ENCODE results near the gene C1orf198.
"Not testable (repeated sequence)": the region's sequence is repeated elsewhere in the genome, so short reads cannot be mapped to it uniquely, and the experiment has no call there.

The C1orf198 gene

GRCh38 chr1:230860617-230861384 is 7.5 kb downstream of the C1orf198 start:
- DNase-seq (ENCODE audit: low spot score) = no peak

GRCh38 chr1:230858918-230859729 is 9.2 kb downstream of the C1orf198 start:
- peak; percentile 93 for DNase-seq (ENCODE audit: low spot score)

- no peak for DNase-seq (ENCODE audit: low spot score)
Measured at GRCh38 chr1:230858236-230858820, 10.0 kb downstream of the C1orf198 start.

- no peak for DNase-seq (ENCODE audit: low spot score)
Measured at GRCh38 chr1:230857822-230858221, 10.5 kb downstream of the C1orf198 start.

GRCh38 chr1:230857077-230857476 is 11.2 kb downstream of the C1orf198 start:
- no peak for DNase-seq (ENCODE audit: low spot score)

- no peak for DNase-seq (ENCODE audit: low spot score)
Measured at GRCh38 chr1:230855886-230856285, 12.4 kb downstream of the C1orf198 start.

GRCh38 chr1:230854423-230854822 is 13.9 kb downstream of the C1orf198 start:
- no peak for DNase-seq (ENCODE audit: low spot score)

GRCh38 chr1:230853731-230854130 is 14.6 kb downstream of the C1orf198 start:
- no peak for DNase-seq (ENCODE audit: low spot score)

GRCh38 chr1:230852959-230853358 is 15.4 kb downstream of the C1orf198 start:
- no peak for DNase-seq (ENCODE audit: low spot score)

- DNase-seq (ENCODE audit: low spot score) = no peak
Measured at GRCh38 chr1:230851291-230851691, 17.0 kb downstream of the C1orf198 start.

- DNase-seq (ENCODE audit: low spot score) = no peak
Measured at GRCh38 chr1:230850547-230850946, 17.8 kb downstream of the C1orf198 start.

- no peak for DNase-seq (ENCODE audit: low spot score)
Measured at GRCh38 chr1:230849451-230850224, 18.7 kb downstream of the C1orf198 start.

GRCh38 chr1:230848235-230848634 is 20.1 kb downstream of the C1orf198 start:
- no peak for DNase-seq (ENCODE audit: low spot score)

GRCh38 chr1:230845184-230845583 is 23.1 kb downstream of the C1orf198 start:
- not testable (repeated sequence) for DNase-seq (ENCODE audit: low spot score)

- no peak for DNase-seq (ENCODE audit: low spot score)
Measured at GRCh38 chr1:230844561-230844960, 23.8 kb downstream of the C1orf198 start.

GRCh38 chr1:230843503-230844309 is 24.6 kb downstream of the C1orf198 start:
- DNase-seq (ENCODE audit: low spot score) = no peak

- no peak for DNase-seq (ENCODE audit: low spot score)
Measured at GRCh38 chr1:230842801-230843200, 25.5 kb downstream of the C1orf198 start.

- DNase-seq (ENCODE audit: low spot score) = no peak
Measured at GRCh38 chr1:230839173-230839572, 29.1 kb downstream of the C1orf198 start.

GRCh38 chr1:230836793-230837192 is 31.5 kb downstream of the C1orf198 start:
- no peak for DNase-seq (ENCODE audit: low spot score)

GRCh38 chr1:230836347-230836746 is 32.0 kb downstream of the C1orf198 start:
- no peak for DNase-seq (ENCODE audit: low spot score)

- DNase-seq (ENCODE audit: low spot score) = no peak
Measured at GRCh38 chr1:230834292-230834691, 34.0 kb downstream of the C1orf198 start.

Data from SW480 (cell line).